Amniotic epithelial cell (primary cell): ENCODE results near the gene M1AP.
A peak's percentile ranks its signal among the peaks of the same experiment; 100 is the strongest.

Experiments
- DNase-seq: peaks from one replicate; pipeline ENCODE4 v3.0.0-alpha.2; 2010; ENCODE audit warnings: low read depth

M1AP gene, protein sequence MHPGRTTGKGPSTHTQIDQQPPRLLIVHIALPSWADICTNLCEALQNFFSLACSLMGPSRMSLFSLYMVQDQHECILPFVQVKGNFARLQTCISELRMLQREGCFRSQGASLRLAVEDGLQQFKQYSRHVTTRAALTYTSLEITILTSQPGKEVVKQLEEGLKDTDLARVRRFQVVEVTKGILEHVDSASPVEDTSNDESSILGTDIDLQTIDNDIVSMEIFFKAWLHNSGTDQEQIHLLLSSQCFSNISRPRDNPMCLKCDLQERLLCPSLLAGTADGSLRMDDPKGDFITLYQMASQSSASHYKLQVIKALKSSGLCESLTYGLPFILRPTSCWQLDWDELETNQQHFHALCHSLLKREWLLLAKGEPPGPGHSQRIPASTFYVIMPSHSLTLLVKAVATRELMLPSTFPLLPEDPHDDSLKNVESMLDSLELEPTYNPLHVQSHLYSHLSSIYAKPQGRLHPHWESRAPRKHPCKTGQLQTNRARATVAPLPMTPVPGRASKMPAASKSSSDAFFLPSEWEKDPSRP

DNA sequence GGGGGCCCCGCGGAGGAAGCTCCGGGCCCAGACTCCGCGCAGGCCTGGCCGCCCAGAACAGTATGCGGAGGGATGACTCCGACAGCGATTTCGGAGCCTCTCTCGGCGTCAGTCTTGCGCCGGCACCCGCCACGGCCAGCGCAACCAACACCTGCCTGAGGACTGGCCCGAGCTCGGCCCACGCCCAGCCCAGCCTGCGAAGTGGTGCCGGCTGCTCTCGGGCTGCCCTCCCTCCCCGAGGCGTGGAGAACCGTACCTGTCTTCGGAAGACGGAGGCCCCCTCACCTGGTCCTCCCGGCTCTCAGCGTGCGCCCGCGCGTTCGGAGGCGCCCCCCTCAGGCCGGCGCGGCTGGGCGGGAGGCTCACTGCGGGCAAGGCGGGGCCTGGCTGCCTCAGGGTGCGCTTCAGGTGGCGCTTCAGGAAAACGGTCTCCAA, at the start of gene M1AP:
Gene M1AP (minus strand): TSS at position 322 of the 435 bp plus-strand sequence. CDS start 8,055 bp downstream, outside the sequence.
- no peak for DNase-seq

DNA sequence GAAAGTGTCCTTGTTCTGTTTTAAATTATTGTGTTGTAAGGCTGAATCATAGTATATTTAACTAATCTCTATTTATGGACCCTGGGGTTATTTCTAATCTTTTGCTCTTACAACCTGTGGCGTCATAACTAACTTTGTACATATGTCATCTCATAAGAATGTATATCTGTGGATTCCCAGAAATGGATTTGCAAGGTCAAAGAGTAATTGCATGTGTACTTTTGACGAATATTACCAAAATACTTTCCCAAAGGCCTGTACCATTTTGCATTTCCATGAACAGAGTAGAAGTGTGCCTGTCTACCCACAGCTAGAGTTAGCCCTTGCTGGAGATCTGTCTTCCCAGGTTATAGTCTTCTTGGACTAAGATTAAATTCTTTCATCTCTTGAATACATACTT, 48.7 kb upstream of the M1AP start:
- peak; percentile 95 for DNase-seq

DNA sequence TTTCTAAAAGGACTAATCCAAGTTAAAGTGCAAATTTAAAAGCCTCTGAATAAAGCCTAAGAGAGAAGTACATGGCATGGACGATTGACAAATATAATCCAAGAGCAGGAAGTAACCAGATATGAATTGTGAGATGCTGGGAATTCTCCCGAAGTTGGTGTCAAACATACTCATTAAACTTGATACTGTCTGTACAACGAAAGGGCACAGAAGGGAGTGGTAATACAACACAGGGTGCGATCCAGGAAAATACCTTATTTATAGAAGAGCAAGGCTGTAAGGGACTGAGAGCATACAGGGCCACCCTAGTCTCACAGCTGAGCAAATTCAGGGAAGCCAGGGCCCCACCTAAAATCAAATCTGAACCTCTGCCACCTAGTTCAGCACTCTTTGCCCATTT, 47.5 kb upstream of the M1AP start:
- no peak for DNase-seq

DNA sequence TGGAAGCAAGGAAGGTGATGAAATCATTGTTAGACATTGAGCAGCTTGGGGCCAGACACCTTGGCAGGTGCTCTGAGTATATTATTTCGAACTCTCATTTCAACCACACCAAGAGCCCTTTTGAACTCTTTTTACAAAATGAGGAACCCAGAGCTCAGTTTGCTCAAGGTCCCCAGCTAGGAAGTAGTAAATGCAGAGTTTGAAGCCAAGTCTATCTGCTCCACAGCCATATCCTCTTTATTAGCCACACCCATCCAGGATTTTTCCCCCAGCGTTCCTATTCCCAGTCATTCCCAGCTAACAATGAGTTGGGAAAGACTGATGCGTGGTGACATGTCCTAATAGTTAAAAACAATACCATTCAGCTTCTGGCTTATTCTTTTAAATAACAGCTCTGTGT, 46.2 kb upstream of the M1AP start:
- no peak for DNase-seq

DNA sequence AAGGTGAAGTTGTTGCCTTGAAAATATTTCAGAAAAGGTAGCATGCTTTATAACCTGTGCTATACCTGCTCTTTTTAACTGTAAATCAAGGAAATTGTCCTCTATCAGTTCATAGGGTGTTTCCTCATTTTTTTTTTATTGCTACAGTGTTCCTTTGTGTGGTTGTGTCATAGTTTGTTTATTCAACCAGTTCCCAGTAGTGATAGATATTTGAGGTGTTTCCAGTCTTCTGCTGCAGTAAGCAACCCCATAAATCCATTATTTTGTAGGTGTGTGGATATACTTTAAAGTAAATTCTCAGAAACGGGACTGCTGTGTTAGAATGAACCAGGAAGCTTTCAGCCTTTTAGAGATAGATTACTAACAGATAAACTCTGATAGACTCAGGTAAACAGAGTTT, 45.5 kb upstream of the M1AP start:
- no peak for DNase-seq

DNA sequence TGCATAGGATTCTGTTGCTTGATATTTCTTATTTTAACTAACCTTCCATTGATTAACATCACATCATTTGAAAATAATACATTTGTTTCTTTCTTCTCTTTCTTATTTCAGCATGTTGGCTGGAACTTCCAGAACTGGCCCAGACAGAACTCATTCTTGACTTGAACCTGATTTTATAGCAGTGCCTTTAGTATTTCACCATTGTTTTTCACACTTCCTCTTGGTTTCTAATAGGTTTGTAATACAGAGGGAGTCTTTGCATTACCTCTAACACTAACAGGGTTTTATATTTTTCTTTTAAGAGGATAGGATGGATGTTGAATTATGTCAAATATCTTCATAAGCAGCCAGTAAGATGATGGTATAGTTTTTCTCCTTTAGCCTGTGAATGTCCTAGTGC, 45.1 kb upstream of the M1AP start:
- no peak for DNase-seq

DNA sequence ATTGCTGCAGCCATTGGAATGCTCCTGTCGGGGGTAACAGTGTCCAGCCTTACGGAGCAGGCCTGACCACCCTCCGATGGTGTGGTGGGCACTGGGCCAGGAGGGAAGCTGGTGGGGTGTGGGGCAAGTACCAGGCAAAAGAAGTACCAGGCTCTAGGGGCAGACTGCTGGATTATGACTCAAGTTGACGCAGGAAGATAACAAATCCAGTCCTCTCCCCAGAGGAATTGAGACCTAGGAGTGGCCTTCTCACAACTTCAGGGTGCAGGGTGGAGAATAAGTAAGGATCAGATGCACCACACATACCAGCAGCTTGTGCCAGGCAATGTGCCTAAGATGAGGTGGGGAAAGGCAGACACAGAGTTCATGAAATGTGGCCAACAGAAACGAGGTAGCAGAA, 43.8 kb upstream of the M1AP start:
- DNase-seq: peak; percentile 66

DNA sequence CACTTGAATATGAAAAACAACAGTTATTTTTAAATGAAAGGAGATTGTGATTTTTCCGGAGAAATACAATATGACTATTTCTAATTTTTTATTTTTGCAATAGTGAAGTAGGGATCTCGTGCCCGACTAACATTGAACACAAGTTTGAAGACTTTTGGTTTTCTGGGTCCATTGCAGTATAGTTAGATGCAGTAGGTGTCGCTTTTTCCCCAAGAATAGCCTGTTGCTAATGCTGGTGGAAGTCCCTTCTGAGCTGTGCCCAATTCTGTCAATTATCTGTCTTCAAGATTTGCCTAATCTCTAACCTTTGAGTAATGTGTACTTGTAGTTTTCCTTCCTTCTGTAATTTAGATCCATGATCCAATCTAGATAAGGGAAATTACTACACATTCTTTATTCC, 42.4 kb upstream of the M1AP start:
- peak; percentile 75 for DNase-seq

DNA sequence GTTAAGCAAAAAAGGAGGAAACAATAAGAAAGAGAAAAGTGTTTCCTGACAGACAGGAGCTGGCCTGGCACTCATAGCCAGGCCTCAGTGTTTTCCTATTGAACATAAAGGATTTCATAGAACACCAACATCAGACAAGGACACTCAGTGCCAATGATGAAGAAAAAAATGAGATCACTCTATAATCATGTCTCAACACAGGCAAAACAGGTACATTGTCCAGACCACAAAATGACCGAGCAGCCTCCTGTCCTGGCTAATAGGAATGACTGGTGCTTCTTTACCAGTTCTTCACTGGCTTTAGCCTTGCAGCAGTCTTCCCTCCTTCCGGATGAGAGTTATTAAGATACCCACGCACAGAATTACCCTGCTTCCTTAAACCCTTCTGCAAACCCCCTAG, 41.5 kb upstream of the M1AP start:
- DNase-seq: no peak

DNA sequence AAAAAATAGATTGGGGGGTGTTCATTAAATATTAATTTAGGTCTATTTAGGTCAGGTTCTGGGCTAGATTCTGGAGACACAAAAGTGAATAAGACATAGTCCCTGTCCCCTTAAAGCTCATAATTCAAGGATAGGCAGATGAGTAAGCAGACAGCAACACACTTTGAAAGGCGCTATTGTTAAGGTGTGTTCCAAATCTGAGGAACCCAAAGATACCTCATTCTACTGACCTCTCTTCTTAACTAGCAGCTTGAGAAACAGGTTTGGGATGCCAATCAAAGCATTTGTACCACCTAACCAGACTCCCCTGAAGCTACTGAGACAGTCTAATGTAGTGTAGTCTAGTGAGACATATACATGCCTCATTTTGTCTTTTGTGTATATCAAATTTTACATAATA, 40.8 kb upstream of the M1AP start:
- DNase-seq: no peak

DNA sequence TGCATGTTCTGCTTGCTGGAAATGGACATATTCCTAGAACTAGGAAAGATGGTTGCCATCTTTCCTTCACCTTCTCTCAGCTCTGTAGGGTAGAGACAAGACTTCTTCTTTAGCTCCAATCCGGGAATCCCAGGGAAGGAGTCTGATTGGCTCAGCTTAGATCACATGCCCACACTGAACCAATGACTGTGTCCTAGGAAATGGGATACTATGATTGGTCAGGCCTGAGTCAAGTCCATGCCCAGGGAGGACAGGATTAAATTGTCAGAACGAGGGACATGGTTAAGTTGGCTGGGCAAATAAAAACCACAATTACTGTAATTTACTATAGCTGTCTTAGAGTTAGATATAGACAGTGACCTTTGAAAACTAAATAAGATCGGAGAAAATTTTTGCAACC, 37.3 kb upstream of the M1AP start:
- DNase-seq: no peak

DNA sequence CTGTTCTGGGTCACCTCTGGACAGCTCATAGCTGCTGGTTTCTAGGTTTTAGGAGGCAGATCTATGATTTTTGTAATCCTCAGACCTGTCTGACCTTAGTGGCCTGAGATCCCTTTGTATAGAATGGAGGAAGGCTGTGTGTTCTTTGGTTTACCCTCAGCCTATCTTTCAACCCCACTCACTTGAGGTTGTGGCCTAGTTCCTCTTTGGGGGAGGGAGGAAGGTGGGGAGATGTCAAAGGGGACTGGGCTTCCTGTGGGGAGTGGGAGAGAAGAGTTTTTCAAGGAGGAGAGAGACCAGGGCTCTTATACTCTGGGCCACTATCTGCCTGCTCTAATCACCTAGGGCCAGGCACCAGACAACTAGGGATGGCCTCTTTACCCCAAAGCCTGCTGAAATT, 34.4 kb upstream of the M1AP start:
- no peak for DNase-seq

DNA sequence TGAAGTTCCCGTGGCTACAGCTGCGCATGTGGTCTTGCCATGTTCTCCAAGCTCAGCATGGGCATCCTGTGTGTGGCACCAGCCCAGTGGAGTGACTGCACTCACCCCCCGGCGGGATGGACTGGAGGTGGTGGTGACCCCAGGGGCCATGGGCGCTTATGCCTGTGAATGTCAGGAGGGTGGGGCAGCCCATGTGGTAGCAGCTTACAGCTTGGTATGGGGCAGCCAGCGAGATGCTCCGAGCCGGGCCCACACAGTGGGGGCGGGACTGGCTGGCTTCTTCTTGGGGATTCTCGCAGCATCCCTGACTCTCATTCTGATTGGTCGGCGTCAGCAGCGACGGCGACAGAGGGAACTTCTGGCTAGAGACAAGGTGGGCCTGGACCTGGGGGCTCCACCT, 31.5 kb upstream of the M1AP start:
- DNase-seq: no peak

DNA sequence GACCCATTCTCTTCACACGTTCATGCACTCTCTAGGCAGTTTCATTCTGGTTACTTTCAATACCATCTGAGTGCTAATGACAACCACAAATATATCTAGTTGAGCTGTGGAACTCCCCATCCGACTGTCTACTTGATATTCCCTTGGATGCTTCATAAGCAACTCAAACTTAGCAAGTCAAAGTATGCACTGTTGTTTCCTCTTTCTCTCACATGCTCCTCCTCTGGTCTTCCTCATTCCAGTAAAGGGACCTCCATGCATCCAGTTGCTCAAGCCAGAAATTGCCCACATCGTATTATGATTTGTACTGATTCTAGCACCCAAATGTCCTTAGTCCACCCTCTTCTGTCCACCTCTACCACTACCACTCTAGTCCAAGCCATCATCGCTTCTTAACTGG, 28.2 kb upstream of the M1AP start:
- no peak for DNase-seq

DNA sequence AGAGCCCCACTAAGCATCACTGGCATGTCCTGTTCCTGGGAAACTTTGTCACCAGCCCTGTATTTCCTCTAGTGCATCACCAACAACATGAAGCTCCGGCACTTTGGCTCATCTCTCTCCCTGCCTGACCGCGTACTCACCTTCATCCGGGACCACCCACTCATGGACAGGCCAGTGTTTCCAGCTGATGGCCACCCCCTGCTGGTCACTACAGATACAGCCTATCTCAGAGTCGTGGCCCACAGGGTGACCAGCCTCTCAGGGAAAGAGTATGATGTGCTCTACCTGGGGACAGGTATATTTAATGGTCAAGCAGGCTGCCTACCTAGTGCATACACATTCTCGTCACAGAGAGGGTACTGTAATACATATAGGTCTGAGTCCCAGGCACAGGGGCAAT, 27.0 kb upstream of the M1AP start:
- DNase-seq: no peak

DNA sequence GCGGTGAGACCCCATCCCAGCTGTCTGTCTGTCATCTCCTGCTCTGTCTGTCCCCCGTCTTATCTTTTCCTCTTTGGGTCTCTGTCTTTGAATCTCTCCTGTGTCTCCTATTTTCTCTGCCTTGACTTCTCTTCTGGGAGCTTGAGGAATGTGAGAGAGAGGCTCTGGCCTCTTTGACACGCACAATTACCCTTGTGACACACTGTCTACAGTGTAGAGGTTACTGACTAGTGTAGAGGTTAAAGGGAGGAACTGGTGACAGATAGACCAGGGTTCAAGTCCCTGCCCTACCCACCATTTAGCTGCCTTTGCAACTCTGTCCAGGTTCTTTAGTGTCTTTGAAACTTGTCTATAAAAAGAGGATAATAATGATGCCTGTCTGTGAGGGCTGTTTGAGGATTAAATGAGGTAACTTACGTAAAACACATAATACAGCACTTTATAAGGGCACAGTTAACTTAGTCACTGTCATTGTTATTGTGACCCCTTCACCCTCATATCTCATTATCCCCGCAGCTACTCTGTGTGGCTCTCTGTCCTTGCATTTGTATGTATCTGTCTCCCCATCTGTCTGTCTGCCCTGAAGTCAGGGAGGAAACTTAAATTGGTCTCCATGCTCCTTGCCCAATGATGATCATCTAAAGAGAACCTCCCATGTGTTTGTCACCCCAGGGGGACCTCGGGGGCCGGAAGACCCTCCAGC, 25.8 kb upstream of the M1AP start:
- DNase-seq: no peak

DNA sequence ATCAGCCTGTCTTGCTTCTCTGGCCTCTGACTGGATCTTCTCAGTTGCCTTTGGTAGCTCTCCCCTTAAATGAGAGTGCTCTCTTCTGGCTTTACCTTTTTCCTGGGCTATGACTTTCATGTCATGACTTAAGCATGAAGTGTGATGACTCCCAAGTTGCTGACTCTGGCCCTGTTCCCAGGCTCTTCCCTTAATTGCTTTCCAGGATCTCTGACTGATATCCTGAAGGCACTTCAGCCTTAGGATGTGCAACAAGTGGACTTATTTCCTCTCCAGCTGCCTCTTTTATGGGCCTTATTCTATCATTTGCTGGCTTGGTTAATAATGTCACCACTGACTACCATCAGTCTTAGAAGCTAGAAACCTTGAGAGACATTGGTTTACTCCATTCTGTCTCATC, 23.3 kb upstream of the M1AP start:
- DNase-seq: peak; percentile 23

DNA sequence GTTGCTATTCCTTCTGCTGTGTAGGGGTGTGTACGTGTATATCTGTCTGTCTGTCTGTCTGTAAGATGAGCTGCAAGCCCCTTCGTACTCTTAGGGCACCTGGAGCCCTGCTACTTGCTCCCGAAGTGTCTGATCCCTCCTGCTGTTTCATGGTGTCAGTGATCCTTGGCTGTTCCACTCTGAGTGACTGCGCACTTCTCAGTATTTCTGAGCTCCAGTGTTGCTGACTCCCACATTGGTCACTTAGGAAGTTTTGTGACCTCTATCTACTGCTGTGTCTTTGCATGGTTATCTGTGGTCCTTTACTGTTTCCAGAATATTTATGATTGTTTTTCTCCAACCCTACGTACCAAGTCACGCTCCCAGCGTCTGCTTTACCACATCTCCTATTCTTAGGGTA, 22.1 kb upstream of the M1AP start:
- no peak for DNase-seq

DNA sequence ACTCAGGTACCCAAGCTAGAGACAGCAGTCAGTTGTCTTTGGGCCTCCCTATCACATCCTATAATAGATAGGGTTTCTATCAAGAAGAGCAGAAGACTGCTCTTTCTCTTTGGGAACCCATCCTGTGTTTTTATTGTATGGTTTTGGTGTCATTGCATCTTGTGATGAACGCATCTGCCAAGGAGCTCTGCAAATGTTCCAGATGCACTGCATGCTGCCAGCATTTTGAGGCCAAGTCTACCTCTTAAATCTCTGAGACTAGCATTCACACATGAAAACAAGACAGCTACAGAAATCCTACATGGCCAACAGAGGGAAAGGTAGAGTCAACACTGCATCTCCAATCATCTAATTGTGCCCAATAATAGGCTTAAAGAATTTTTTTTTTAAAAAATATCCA, 20.0 kb upstream of the M1AP start:
- no peak for DNase-seq

DNA sequence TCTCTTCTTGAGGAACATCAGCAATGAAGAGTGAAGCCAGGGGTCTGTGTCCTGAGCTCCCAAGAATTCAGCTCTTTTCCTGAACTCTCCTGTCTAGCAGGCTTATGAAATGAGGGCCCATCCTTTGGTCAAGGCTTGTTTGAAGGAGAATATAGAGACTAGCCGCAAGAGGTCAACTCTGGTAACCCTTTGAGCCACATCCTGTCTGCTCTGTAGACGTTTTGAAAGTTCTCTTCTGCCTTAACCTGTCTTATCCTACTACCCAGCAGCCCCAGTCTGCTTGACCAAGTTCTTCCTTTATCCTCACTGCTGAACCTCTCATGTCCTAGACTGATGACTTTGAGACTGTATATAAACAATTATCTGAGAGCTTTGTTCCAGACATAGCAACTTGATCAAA, 11.3 kb upstream of the M1AP start:
- DNase-seq: no peak

DNA sequence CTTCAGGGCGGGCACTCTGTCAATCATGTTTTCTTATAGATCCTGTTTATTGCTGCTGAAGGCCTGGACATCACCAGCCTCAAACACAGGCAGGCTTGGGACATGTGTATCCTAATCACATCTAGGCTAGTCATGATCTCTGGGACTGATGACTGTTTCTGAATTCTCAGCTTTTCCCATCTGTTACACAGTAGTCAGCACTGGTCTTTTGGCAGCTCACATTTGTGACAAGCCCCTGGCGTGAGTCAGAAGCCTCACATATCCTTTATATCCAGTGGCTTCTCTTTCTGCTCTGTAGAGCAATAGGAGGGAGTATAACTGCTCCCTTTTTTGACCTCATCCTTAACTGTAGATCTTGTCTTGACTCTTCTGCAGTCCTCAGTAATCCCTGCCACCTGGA, 10.4 kb upstream of the M1AP start:
- peak; percentile 39 for DNase-seq

DNA sequence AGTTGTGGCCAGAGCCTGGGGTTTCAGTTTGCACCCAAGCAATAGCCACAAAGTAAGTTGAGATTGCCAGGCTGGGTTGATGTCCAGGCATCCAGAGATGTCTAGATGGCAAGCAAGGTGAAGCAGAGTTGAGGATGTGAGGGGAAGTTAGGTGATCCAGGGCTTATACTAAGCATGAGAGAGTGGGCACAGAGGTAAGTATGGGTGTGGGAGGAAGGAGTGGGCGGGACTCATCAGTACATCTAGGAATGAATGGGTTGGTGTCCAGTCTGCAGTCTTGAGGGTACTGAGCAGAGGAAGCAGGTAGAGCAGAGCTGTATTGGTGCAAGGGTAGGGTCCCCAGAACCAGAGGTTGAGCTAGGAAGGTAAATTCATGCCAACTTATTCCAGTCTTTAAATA, 7.4 kb upstream of the M1AP start:
- DNase-seq: no peak
